HG03060 (cell line): ENCODE results near the gene LRRC7.
"Not testable (repeated sequence)": the region's sequence is repeated elsewhere in the genome, so short reads cannot be mapped to it uniquely, and the experiment has no call there.

Source experiments
- ATAC-seq: cut with Tn5 transposase; IDR thresholded peaks from one replicate; pipeline ENCODE4 v1.9.1; 2021; ENCODE audit warnings: low read depth, moderate number of reproducible peaks; ENCODE audit not compliant: unreplicated experiment

The LRRC7 gene

DNA sequence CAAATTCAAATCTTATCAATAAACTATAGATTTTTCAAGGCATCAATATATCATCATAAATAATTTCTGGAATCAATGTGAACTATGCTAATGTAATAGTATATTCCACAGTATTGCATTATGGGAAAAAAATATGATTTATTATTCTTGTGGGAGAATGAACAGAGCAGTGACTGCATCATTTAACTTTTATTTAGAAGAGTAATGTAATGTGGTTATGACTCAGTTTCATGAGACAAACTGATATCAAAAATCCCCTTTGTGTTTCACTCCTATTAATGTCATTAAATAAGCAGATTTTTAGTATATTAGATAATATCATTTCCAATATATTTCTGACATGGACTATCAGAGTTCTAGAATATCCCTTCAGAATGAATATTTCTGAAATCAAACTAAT is 450.0 kb downstream of the LRRC7 start:
- ATAC-seq: no peak

DNA sequence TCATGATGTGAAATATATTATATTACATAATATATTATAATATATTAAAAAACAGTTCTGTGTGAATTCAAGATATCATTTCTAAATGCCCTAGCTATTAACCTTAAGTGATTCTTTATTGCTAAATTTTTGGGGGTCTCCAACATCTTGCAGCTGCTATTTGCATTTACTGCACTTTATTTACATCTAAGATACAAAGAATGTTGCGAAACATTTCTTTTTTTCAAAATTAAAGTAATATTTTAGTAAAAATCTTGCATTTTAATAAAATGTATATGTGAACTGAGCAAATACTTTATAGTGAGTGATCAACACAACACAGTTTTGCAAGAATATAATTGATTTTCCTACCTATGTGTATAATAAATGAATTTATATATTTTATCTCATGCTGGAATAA is 456.6 kb downstream of the LRRC7 start:
- no peak for ATAC-seq

DNA sequence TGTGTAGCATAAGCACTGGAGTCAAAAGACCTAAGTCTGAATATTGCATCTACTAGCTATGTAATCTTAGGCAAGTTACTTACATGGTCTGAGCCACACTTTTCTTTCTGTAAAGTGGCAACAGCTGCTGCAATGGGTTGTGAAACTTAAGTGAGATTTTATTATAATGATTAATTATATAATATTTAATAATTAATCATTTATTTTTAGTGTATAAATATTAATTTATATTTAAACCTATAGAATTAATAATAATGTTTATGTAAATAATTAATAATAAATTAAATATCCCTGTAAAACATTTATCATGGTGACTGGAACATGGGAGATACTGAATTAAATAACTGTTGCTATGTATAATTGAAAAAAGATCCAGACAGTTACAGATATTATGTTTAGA is 457.3 kb downstream of the LRRC7 start:
- ATAC-seq: no peak

DNA sequence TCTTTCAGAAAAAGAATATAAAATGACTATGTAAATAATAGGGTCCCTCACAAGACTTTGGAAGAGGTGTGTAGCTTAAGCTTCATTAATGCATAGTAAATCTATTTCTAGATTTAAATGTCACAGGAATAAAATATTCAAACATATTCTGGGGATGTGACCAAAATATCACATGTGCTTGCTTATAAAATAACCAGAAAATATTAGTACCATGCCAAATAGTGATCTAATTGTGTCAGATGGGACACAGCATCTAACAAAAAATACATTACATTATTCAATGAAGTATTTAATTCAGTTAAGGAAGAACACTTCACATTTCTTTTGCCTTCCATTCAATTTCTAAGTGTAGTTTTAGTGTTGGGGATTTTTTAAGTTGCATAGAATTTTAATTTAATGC is 458.1 kb downstream of the LRRC7 start:
- no peak for ATAC-seq

GRCh38 chr1:70033266-70033873 is 465.6 kb downstream of the LRRC7 start:
- ATAC-seq: peak; percentile 69

- no peak for ATAC-seq
These were observed 466.2 kb downstream of the LRRC7 start for GRCh38 chr1:70033936-70034335.

DNA sequence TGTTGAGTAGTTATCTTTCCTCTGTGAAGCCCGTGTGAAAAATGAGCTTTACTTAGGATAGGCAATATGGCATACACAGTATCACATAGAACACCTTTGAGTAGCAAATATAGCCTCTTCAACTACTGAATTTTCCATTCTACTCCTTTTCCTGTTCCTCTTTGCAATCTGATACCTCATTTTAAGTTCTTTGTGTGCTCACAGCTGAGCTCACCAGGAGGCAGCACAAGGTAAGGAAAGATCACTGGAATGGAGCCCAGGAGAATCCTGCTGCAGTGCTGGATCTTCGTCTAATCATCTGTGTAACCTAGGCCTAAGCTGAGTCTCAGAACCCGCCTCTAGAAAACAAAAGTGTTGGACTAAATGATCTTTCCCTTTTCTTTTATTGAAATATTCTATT is 466.7 kb downstream of the LRRC7 start:
- ATAC-seq: no peak

DNA sequence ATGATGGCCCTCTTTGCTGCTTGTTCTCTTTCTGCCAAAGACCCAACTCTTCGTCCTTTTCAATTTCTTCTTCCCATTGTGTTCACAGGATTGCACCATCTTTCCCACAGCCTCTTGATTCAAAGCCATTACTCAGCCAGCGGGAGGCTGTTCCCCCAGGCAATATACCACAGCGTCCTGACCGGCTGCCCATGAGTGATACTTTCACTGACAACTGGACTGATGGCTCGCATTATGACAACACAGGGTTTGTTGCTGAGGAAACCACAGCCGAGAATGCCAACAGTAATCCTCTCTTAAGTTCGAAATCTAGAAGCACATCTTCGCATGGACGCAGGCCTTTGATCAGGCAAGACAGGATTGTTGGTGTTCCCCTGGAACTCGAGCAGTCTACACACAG is 470.3 kb downstream of the LRRC7 start:
- ATAC-seq: no peak

DNA sequence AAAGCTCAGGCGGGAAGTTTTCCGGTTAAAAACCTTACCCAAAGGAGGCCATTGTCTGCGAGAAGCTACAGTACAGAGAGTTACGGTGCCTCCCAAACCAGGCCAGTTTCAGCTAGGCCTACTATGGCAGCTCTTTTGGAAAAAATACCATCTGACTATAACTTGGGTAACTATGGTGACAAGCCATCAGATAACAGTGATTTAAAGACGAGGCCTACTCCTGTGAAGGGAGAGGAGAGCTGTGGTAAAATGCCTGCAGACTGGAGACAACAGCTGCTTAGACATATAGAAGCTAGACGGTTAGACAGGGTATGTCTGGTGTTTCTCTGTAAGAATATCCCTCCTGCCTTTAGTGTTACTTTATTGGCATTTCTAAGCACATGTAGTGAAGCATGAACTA is 471.8 kb downstream of the LRRC7 start:
- ATAC-seq: no peak

DNA sequence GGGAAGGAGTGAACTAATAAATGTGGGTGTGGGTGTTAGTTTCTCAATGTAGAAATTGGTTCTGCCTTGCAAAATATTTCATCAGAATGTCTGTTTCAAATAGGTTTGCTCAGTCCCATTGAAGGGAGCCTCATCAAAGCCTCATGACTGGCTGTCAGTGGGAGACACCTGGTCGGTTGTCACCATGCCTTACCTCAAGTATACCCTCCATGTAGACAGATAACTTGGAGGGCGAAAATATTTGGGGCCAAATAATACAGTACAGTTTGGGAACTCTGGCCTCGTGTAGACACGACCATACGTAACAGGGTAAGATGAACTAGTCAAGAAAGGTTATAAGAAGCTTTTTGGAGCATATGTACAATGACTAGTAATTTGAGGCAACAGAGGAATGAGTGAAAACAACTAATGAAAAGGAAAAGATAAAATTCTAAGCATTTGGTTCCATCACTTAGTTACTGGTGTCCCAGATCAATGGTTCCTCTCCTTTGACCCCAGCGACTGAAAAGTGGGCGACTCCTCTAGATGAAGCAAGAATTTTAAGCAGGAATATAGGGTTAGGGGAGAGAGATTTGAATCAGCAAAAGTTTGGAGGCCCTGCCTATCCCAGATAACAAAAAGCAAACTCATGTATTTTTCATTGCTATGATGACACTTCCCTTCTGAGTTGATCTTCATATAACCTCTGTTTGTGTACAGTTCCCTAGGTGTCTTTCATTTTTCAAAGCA is 473.8 kb downstream of the LRRC7 start:
- no peak for ATAC-seq

GRCh38 chr1:70042090-70042731 is 474.5 kb downstream of the LRRC7 start:
- peak; percentile 42 for ATAC-seq

DNA sequence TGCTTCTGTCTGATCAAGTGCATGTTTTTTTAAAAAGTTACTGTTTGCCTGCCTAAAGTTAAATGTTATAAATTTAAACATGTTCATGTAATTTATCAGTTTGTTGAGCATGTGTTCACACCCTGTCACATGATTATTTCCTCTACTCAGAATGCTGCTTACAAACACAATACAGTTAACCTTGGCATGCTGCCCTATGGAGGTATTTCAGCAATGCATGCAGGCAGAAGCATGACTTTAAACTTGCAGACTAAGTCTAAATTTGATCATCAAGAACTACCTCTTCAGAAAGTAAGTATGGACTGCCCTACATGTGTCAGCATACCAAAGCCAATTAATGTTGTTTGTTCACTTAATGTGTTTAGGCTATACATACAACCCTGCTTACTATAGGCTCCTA is 476.1 kb downstream of the LRRC7 start:
- ATAC-seq: no peak

DNA sequence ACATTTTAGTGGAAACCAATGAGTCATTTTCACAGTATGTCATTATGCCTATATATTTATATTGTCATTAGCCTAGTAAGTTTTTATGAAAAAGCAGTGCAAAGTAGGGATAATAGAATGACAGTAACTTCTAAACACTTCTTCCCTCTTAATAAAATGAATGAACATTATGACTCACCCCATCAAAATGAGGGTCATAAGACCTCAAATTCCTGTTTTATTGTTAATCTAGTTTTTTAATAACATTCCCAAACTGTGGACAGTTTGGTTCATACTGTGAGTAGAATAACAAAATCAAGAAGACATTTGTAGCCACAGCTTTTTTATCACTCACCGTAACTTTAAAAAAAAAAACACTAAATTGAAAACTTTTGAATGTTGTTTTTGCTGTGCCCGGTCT is 477.1 kb downstream of the LRRC7 start:
- ATAC-seq: no peak

DNA sequence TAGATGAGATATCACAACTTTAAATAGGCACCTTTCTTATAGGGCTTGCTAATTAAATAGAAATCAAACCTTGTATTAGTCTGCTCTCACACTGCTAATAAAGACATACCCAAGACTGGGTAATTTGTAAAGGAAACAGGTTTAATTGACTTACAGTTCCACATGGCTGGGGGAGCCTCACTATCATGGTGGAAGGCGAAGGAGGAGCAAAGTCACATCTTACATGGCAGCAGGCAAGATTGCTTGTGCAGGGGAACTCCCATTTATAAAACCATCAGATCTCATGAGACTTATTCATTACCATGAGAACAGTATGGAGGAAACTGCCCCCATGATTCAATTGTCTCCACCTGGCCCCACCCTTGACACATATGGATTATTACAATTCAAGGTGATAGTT is 477.9 kb downstream of the LRRC7 start:
- ATAC-seq: not testable (repeated sequence)

DNA sequence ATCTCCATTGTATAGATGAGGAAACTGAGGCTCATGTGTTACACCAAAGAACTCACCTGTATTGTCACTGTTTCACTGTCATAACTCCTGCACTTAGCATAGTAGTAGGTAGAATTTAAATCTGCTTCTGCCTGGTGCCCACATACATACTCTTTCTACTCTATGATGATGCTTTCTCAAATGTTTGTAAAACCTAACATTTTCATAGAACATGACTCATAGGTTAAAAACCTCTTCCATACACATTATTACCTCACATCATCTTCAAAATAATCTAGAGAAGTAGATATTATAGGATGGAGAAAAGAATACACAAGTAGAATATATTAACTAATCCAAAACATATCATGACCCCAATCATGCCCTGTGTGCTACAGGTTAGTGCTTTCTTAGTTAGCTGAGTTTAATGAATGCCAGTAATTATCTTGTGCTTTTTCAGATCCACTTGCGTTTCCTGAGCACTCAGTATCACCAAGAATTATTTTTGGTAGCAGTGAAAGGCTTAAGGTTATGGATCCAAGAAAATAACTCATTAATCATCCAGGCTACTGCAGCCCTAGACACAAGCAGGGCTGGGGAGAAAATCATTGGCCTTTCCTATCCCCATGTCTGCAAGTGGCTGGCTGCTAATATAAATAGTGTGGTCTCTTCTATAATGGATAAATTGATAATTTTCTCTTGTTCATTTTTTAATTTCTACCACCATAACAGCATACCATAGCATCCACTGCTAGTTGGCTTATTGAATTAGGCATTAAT is 480.8 kb downstream of the LRRC7 start:
- ATAC-seq: no peak

DNA sequence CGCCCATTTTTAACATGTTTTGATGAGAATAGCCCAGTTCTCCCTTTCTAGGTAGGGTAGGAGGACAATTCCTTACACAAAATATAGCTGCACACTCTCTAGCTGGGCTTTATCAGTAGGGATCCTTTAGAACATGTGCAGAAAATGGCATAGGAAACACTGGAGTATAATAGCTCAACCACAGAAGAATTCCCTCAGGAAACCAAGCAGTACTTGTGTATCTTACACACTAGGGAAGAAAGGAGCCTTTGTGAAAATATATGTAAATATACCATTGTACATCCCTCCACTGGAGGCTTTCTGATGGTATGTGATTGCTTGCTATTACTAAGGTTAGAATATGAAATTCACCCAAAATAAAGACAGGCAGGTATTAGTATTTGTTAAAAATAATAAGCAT is 484.2 kb downstream of the LRRC7 start:
- no peak for ATAC-seq

- no peak for ATAC-seq
These were observed 489.8 kb downstream of the LRRC7 start for GRCh38 chr1:70057500-70057899.

DNA sequence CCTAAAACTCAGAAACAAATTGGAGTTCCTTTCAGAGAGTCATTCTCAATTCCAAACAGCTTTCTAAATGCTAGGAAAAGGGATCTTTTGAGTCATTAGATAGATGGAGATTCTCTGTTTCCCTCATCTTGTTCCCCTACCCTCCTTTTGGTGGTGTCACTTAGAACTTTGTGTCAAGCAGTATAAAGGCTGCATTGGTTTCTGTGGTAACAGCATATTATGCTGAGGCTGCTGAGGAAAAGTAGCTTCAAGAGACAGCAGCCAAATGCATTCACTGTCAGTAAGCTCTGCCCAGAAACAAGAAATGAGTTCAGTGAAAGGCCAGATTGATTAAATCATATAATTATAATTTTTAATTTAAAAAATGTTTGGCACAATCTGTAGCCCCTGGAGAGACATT is 493.5 kb downstream of the LRRC7 start:
- ATAC-seq: no peak

GRCh38 chr1:70063861-70064260 is 496.1 kb downstream of the LRRC7 start:
- no peak for ATAC-seq

GRCh38 chr1:70066711-70067110 is 499.0 kb downstream of the LRRC7 start:
- ATAC-seq: no peak

GRCh38 chr1:70071601-70072000 is 503.9 kb downstream of the LRRC7 start:
- ATAC-seq: no peak
